Panc1 (cell line): ENCODE measurements around the gene VPS16. TPM values are rescaled to one million over a fixed set of nuclear protein-coding genes. Genes with fewer than 3 reads are reported as not detected.

Source experiments
- ATAC-seq: fragments of 200-7000 bp; cut with Tn5 transposase; 2 replicates; pipeline ENCODE4 v1.9.1; 2020; ENCODE audit warnings: mild to moderate bottlenecking, moderate library complexity
- BruUV-seq: library from RNA; stranded (reverse); fragments of 400-500 nt; replicated peaks from 2 replicates; lab custom pipeline; 2021; lab: Mats Ljungman, UMichigan
- CTCF ChIA-PET: fragments of 300-600 bp; sonication (Branson Sonifier 250); formaldehyde crosslinking; loops from one replicate; lab custom pipeline; 2022; ENCODE audit warnings: antibody characterized with exemption; lab: Charles Lee
- POLR2A ChIA-PET: fragments of 300-600 bp; sonication (Branson Sonifier 250); formaldehyde crosslinking; loops from one replicate; lab custom pipeline; 2022; ENCODE audit warnings: antibody characterized with exemption; lab: Charles Lee
- DNase-seq: peaks from one replicate; pipeline ENCODE4 v3.0.0-alpha.2; 2010; ENCODE audit warnings: low read depth, low spot score
- H3K27ac ChIP-seq: 2 replicates; pipeline ENCODE4 v1.5.1; 2011; ENCODE audit warnings: mild to moderate bottlenecking, low read length, inconsistent platforms
- H3K27me3 ChIP-seq: fragments of 200-500 bp; sonication (Bioruptor generic); 2 replicates; pipeline ENCODE4 v1.6.0; 2014; ENCODE audit warnings: low read length, inconsistent platforms; ENCODE audit not compliant: control insufficient read depth, insufficient read depth
- H3K36me3 ChIP-seq: fragments of 200-500 bp; sonication (Bioruptor generic); 2 replicates; pipeline ENCODE4 v1.5.1; 2014; ENCODE audit warnings: inconsistent platforms, mild to moderate bottlenecking, low read length, moderate library complexity; ENCODE audit not compliant: control insufficient read depth, insufficient read depth
- H3K4me1 ChIP-seq: 2 replicates; pipeline ENCODE4 v1.5.1; 2011; ENCODE audit warnings: inconsistent platforms, mild to moderate bottlenecking, low read length, moderate library complexity; ENCODE audit not compliant: control insufficient read depth, insufficient read depth
- H3K4me3 ChIP-seq, 2 experiments: 2 replicates each; pipeline ENCODE4 v1.5.1; 2011 to 2012; ENCODE audit warnings: low read depth in 2 of 2, low read length in 2 of 2, mild to moderate bottlenecking in 2 of 2, inconsistent platforms in 1 of 2, moderate library complexity in 1 of 2
- H3K9me3 ChIP-seq: fragments of 200-500 bp; sonication (Bioruptor generic); 2 replicates; pipeline ENCODE4 v1.5.1; 2014; ENCODE audit warnings: low read depth, mild to moderate bottlenecking, inconsistent platforms, low read length, moderate library complexity; ENCODE audit not compliant: control insufficient read depth, insufficient read depth
- POLR2AphosphoS5 ChIP-seq: IDR thresholded peaks from 2 replicates; pipeline ENCODE4 v1.6.1; 2012; ENCODE audit warnings: mild to moderate bottlenecking, low read depth, low read length, moderate library complexity
- SIN3A ChIP-seq: IDR thresholded peaks from 2 replicates; pipeline ENCODE4 v1.6.1; 2012; ENCODE audit warnings: low read depth, mild to moderate bottlenecking, low read length, moderate library complexity, borderline replicate concordance; ENCODE audit not compliant: insufficient read depth
- TCF7L2 ChIP-seq: IDR thresholded peaks from 2 replicates; pipeline ENCODE4 v1.6.1; 2011; ENCODE audit warnings: mild to moderate bottlenecking, low read depth, low read length, inconsistent platforms
- in situ Hi-C: cut with HindIII; loops from 2 replicates; pipeline ENCODE4 v1.10.0; 2016; ENCODE audit warnings: low sequenced_read_pairs, low pct_unique_long_range_greater_than_20kb
- intact Hi-C: fragments of 100-400 bp; cut with micrococcal nuclease; formaldehyde crosslinking; loops from one replicate; pipeline ENCODE4 v1.10.0; 2022; ENCODE audit not compliant: unreplicated experiment
- total RNA-seq: library from RNA; stranded (reverse); gene quantifications from one replicate; pipeline ENCODE4 v1.2.1, GENCODE V29; 2021; ENCODE audit not compliant: unreplicated experiment
- TF ChIP-seq, protein P1 (sequence below), 2 experiments: IDR thresholded peaks; 2 replicates each; pipeline ENCODE4 v1.6.1; 2011 to 2012; ENCODE audit warnings: low read depth in 2 of 2, control low read depth in 1 of 2, low read length in 1 of 2, mild to moderate bottlenecking in 1 of 2, moderate library complexity in 1 of 2; ENCODE audit not compliant: insufficient read depth in 1 of 2
- TF ChIP-seq, protein P2 (sequence below): fragments of 450-650 bp; IDR thresholded peaks from 2 replicates; pipeline ENCODE4 v1.5.1; 2017; ENCODE audit warnings: mild to moderate bottlenecking

VPS16 gene
- total RNA-seq, 1 experiment from 2014 or later, result 35.3 TPM

DNA sequence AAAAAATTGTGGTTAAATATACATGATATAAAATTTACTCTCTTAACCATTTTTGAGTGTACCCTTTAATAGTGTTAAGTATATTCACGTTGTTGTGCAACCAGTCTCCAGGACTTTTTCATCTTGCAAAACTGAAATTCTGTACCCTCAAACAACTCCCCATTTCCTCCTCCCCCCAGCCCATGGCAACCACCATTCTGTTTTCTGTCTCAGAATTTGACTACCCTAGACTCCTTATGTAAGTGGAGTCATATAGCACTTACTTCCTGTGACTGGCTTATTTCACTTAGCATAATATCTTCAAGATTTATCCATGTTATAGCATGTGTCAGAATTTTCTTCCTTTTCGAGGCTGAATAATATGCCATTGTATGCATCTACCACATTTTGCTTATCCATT, 5.1 kb downstream of the VPS16 start:
- in situ Hi-C loops, result no loop called here
- H3K4me1 ChIP-seq, result no peaks in the 10 kb centered on the region
- H3K27ac ChIP-seq, result no peak overlapping the region
- ATAC-seq (no peak), DNase-seq (no peak)
- ChIA-PET POLR2A (no interaction called here), CTCF (no interaction called here)
- no TSS peak for BruUV-seq
- H3K9me3 ChIP-seq, result no peaks in the 10 kb centered on the region
- TF ChIP-seq TCF7L2 (no peak), SIN3A (no peak), POLR2AphosphoS5 (no peak)
- TF ChIP-seq, protein P1, sequence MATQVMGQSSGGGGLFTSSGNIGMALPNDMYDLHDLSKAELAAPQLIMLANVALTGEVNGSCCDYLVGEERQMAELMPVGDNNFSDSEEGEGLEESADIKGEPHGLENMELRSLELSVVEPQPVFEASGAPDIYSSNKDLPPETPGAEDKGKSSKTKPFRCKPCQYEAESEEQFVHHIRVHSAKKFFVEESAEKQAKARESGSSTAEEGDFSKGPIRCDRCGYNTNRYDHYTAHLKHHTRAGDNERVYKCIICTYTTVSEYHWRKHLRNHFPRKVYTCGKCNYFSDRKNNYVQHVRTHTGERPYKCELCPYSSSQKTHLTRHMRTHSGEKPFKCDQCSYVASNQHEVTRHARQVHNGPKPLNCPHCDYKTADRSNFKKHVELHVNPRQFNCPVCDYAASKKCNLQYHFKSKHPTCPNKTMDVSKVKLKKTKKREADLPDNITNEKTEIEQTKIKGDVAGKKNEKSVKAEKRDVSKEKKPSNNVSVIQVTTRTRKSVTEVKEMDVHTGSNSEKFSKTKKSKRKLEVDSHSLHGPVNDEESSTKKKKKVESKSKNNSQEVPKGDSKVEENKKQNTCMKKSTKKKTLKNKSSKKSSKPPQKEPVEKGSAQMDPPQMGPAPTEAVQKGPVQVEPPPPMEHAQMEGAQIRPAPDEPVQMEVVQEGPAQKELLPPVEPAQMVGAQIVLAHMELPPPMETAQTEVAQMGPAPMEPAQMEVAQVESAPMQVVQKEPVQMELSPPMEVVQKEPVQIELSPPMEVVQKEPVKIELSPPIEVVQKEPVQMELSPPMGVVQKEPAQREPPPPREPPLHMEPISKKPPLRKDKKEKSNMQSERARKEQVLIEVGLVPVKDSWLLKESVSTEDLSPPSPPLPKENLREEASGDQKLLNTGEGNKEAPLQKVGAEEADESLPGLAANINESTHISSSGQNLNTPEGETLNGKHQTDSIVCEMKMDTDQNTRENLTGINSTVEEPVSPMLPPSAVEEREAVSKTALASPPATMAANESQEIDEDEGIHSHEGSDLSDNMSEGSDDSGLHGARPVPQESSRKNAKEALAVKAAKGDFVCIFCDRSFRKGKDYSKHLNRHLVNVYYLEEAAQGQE (IDR thresholded peaks at IDR 0.05; ENCODE audit: insufficient read depth in 1 of 2, low read depth in 2 of 2, low read length in 1 of 2), result no peak
- TF ChIP-seq, protein P2, sequence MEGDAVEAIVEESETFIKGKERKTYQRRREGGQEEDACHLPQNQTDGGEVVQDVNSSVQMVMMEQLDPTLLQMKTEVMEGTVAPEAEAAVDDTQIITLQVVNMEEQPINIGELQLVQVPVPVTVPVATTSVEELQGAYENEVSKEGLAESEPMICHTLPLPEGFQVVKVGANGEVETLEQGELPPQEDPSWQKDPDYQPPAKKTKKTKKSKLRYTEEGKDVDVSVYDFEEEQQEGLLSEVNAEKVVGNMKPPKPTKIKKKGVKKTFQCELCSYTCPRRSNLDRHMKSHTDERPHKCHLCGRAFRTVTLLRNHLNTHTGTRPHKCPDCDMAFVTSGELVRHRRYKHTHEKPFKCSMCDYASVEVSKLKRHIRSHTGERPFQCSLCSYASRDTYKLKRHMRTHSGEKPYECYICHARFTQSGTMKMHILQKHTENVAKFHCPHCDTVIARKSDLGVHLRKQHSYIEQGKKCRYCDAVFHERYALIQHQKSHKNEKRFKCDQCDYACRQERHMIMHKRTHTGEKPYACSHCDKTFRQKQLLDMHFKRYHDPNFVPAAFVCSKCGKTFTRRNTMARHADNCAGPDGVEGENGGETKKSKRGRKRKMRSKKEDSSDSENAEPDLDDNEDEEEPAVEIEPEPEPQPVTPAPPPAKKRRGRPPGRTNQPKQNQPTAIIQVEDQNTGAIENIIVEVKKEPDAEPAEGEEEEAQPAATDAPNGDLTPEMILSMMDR, result no peak
- H3K4me3 ChIP-seq, result no peak overlapping the region
- H3K27me3 ChIP-seq, result no peaks in the 10 kb centered on the region
- intact Hi-C loops, result no loop called here
- H3K36me3 ChIP-seq, result no peaks in the 10 kb centered on the region

DNA sequence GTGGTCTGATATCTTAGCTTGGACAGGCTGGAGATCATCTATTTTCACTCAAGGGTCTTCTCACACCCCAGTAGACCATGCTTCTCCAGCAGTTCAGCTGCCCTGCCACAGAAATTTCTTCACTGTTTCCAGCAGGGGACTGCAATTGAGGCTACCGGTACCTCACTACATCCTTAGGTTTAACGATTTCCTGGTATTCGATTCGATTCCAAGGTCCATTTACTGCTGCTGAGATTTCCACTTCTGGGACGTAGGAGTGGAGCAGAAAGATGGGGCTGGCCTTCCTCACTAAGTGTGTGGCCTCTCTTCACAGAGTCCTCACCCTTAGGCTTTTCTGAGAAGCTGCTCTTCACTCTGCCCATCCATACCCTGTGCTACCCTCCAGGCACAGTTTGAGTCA, 6.2 kb downstream of the VPS16 start:
- ATAC-seq (no peak), DNase-seq (no peak)
- no peaks in the 10 kb centered on the region for H3K36me3 ChIP-seq
- CTCF ChIA-PET, result no interaction called here
- H3K27ac ChIP-seq, result no peak overlapping the region
- no peaks in the 10 kb centered on the region for H3K9me3 ChIP-seq
- POLR2A ChIA-PET, result no interaction called here
- no peaks in the 10 kb centered on the region for H3K4me1 ChIP-seq
- no peak overlapping the region for H3K4me3 ChIP-seq
- H3K27me3 ChIP-seq, result no peaks in the 10 kb centered on the region
- BruUV-seq, result no TSS peak
- intact Hi-C loops (no loop called here), in situ Hi-C loops (no loop called here)
- TF ChIP-seq, protein P2, result no peak
- TF ChIP-seq SIN3A (no peak), TCF7L2 (no peak), POLR2AphosphoS5 (no peak)
- TF ChIP-seq, protein P1 (IDR thresholded peaks at IDR 0.05; ENCODE audit: insufficient read depth in 1 of 2, low read depth in 2 of 2, low read length in 1 of 2), result no peak
